ENCODE data around the gene VRK1. TPM values are rescaled to one million over a fixed set of nuclear protein-coding genes. Genes with fewer than 3 reads are reported as not detected.

VRK1 gene
- total and polyA plus RNA-seq, 10 of the 15 experiments (the other 5 are each of a cell fraction or from before 2014, with no cell fraction given): 50.9 to 137 (median 84.7) TPM

DNA sequence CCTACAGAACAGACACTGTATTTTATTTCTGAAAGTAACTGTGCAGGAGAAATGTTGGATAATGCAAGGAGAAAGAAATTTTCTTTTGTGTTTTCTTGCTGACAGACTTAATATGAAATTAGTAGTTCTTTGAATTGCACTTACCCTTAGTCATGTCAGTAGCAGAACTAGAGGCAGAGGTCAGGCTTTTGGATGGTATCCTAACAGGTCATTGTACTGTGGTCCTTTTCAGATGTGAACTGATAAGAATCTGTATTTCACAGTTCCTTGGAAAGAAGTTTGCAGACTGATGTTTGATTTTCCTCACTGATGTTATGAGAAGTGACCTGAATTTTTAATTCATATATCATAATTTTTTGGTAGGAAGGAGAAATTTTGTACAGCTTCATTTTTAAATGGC lies 46.0 kb downstream of the VRK1 start:
- intact Hi-C loops (cut with micrococcal nuclease; ENCODE audit: unreplicated experiment) (no loop called here), in situ Hi-C loops (cut with MboI) (no loop called here)
- no peaks in the 10 kb centered on the region; the same call in 1 of the 2 replicates for H3K79me2 ChIP-seq (ENCODE audit: control insufficient read depth, insufficient read depth, low read length)
- no peaks in the 10 kb centered on the region for H3K27me3 ChIP-seq (replicated peaks in 1 of 2; ENCODE audit: control insufficient read depth in 2 of 2, insufficient read depth in 2 of 2, low read length in 1 of 2)
- no peaks in the 10 kb centered on the region for H4K20me1 ChIP-seq (ENCODE audit: control insufficient read depth, insufficient read depth)
- H3K4me1 ChIP-seq (ENCODE audit: control insufficient read depth, insufficient read depth, low read length): peaks cover 3% of the 10 kb centered on the region; the same call in 1 of the 2 replicates
- H2AFZ ChIP-seq (ENCODE audit: control insufficient read depth, low read depth, low read length): no peak overlapping the region
- ChIA-PET POLR2A (no interaction called here), SMC1A (ENCODE audit: uncharacterized antibody, unreplicated experiment) (interaction anchor here (1.1 to 3.7 kb wide), 4 partner anchors 9 to 39 kb away, joined by 3 to 23 read pairs (median 4); no protein-coding TSS in a partner anchor), RAD21 (ENCODE audit: unreplicated experiment) (interaction anchor here (1.0 to 1.7 kb wide), 2 partner anchors 10 to 18 kb away, joined by 3 to 7 read pairs; no protein-coding TSS in a partner anchor), CTCF (interaction anchor here (1.3 to 4.8 kb wide), 4 partner anchors 10 to 37 kb away, joined by 3 to 44 read pairs (median 5); no protein-coding TSS in a partner anchor)
- TF ChIP-seq CBX5 (IDR thresholded peaks at IDR 0.05; ENCODE audit: low read depth): no peak
- no peak for TF ChIP-seq NR2C2 (IDR thresholded peaks at IDR 0.05; ENCODE audit: borderline replicate concordance, control insufficient read depth, insufficient read length, low read depth)
- no peak for TF ChIP-seq E4F1 (IDR thresholded peaks at IDR 0.05; ENCODE audit: borderline replicate concordance, partially characterized antibody)
- TF ChIP-seq JUND (IDR thresholded peaks at IDR 0.05; ENCODE audit: low read depth, low read length): no peak
- TF ChIP-seq RB1 (IDR thresholded peaks at IDR 0.05; ENCODE audit: borderline replicate concordance): no peak
- no peak for TF ChIP-seq E2F4 (IDR thresholded peaks at IDR 0.05; ENCODE audit: low read depth, low read length)
- no TSS peak for BruUV-seq (replicated peaks)
- peaks cover 2% of the 10 kb centered on the region; the same call in 1 of the 3 replicates for H3K9me3 ChIP-seq (replicated peaks; ENCODE audit: control insufficient read depth, insufficient read depth, low read length)
- H3K9ac ChIP-seq (ENCODE audit: control insufficient read depth, insufficient read depth, low read length): no peak overlapping the region
- no peak overlapping the region for H3K4me2 ChIP-seq (ENCODE audit: control insufficient read depth, insufficient read depth)
- H3K36me3 ChIP-seq (ENCODE audit: control insufficient read depth in 2 of 2, insufficient read depth in 2 of 2, low read length in 1 of 2): peaks cover 4 to 10% of the 10 kb centered on the region in 2 experiments; a peak in 3 of 4 replicates
- FAIRE-seq (no peak), DNase-seq (ENCODE audit: low read depth, low spot score) (no peak), ATAC-seq (no peak)
- no peak overlapping the region for H3K4me3 ChIP-seq
- no peak overlapping the region for H3K27ac ChIP-seq (ENCODE audit: control insufficient read depth, insufficient read depth)

All from GM12878 (cell line).